GM19043 (cell line): ENCODE data around the gene SOWAHA.
"Not testable (repeated sequence)": the region's sequence is repeated elsewhere in the genome, so short reads cannot be mapped to it uniquely, and the experiment has no call there.

Experiments used
- ATAC-seq: cut with Tn5 transposase; IDR thresholded peaks from one replicate; pipeline ENCODE4 v1.9.1; 2021; ENCODE audit warnings: low read depth; ENCODE audit not compliant: unreplicated experiment

The SOWAHA gene

DNA sequence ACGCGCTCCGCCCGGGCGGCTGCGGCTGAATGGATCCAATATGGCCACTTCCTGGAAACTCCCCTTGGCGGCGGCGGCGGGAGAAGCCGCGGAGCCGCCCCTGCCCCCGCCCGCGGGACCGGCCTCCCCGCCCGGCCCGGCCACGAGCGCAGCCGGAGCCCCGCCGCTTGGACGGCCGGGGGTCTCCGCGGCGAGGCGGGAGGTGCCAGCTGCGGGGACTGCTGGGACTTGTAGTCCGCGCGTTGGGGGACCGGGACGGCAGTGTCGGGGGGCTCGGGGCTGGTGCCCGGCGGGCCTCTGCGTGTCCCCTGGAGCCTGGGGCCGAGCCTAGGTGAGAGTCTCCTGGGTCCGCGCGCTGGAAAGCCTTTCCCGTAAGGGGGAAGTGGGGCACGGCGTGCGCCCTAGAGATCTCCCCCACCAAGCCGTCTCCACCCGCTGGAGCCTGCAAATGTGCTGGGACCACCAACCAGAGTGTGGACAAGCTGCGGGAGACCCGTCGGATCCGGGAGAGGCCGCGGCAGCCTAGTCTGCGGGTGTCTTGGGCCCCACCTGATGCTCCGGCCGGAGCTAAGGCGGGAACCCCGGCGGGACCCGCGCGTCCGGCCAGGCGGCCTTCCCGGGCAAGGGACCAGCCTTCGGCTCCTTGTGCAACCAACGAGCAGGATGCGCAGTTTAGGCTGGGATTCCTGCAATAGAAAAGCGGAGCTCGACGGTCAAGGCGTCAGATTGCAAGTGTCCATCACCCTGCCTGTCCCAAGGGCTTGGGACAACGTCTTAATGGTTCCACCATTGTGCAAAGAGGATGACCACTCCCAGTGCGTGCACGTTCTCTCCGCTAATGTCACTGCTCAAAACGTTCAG is 35.7 kb upstream of the SOWAHA start, which contains the start of gene SEPTIN8:
TSS of gene SEPTIN8 (minus strand) at position 31 of the 861 bp plus-strand sequence. CDS start 102 bp downstream, outside the sequence.
- peak; percentile 45 for ATAC-seq

DNA sequence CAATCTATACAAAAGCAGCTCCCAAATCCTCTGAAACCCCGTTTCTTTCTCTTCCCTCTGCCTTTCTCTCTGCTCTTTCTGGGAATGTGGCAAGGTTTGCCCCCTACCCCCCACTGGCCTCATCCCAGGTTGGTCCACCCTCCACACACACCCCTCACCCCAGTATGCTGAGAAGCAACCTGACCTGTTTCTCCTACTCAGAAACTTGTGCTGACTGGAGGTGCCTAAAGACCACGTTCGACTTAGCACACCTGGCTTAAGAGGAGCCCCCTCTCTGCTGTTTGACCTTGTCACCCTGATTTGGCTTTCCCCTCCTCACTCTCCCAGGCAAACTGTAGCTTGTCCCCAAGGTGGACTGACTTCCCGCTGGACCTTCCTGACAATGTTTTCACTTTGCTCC is 35.0 kb upstream of the SOWAHA start:
- ATAC-seq = no peak

DNA sequence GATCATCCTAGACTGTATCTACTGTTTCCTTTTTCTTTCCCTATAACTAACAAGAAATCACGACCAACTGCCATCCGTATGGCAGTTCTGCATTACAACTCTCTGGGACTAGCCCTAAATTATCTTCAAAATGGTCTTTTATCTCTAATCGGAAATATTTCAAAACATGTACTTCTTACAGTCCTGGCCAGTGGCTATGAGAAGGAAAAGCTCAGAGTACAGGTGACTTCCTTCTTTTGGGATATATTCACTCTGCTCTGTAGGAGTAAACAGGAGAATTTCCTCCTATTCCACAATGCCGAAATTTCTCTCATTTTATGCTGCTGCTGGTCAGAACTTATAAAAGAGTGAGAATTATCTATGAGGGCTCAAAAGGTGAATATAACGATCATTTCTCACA is 34.2 kb upstream of the SOWAHA start:
- ATAC-seq = no peak

DNA sequence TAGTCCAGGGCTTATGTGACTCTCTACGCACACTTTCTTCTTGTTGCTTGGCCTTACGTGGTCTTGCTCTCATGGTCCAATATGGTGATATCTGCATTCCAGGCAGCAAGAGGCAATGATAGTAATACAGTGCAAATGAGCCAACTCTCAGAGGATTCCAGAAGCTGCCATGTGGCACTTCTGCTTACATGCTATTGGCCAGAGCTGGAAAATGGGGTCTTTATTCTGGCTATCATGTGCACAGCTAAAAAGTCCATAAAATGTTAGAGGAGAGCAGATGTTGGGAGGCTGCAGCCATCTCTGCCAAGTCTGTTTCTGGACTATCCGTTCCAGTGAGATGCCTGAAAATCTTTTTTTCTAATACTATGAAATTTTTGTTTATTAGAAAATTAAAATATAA is 33.1 kb upstream of the SOWAHA start:
- ATAC-seq = no peak

DNA sequence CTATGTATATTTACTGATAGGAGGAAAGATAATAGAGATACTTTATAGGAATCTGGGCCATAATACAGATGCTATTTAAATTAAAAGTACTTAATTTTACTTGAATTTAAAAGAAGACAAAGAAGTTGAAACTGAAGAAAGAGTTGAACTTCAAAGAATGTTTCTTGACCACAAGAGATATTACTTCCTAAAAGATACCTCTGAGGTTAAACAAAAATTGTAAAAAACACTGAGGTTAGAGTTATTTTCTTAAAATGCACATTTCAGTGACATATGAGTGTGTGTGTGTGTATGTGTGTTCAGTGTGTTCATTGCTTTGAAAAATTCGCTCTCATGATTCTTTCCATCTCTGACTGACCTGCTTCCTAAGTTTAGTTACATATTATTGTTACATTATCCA is 32.5 kb upstream of the SOWAHA start:
- ATAC-seq = no peak

DNA sequence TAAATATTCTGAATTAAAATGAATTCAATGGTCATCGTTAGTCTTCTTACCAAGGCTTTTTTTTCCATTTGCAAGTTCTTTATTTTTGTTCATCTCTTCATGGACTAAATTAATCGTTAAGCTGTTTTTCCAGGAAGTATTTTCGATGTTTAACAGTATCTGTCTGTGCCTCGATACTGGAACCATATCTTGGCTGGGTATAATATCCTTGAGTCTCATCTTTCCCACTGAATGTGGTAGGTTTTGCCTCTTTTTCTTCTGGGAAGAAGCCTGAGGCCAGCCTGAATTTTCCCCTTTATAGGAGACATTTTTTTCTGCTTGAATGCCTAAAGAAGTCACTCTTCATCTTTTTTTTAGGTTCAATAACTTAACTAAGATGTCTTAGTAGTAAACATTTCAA is 32.1 kb upstream of the SOWAHA start:
- no peak for ATAC-seq

DNA sequence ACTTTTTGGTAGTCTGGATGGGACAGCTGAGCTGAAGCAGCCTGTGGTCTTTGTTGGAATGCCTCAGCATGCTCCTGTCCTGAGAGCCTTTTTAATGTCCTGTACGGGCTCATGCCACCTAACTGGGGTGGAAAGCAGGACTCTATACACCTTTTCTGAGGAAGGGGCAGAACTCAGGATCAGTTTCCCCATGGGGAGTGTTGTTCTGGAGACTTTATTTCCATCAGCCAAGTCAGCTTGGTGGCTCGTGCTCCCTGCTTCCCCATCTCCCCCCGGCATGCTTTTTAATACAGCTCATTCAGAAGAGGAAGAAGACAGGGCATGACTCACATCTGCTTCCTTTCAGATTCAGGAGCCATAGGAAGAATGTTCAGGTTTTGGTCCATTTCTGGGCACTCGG is 31.0 kb upstream of the SOWAHA start:
- ATAC-seq = no peak

DNA sequence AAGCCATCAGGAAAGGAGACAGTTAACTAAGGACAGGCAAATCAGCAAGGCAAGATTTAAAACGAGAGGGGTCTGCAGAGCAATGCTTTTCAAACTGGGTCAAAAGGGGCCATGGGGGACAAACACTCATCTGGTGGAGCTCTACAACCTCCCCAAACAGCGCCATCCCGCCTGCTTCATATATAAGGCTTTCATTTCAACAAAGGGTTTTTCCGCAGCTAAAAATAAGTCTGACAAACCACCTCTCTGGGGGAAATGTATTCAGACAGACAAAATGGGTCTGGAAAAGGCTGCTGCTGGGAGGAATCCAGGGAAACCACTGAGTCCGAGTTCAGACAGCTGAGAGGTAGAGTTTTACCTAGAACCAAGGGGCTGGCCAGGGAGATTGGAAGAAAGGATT is 27.7 kb upstream of the SOWAHA start:
- no peak for ATAC-seq

DNA sequence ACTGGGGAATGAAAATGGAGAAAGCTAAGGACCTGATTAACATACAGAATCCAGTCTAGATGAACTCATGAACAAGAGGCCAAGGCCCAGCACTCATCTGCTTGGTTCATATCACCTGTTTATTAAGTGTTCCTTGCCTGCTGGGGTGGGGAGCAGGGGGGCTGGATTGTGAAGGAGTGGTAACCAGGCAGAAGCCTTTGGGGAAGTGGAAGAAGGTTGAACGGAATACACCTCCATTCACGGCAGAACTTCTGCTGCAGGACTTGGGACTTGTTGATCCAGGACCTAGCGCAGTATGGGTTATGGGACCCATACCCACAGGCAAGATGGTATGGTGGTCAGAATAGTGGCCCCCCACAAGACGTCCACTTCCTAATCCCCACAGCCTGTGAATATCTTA is 27.2 kb upstream of the SOWAHA start:
- no peak for ATAC-seq

DNA sequence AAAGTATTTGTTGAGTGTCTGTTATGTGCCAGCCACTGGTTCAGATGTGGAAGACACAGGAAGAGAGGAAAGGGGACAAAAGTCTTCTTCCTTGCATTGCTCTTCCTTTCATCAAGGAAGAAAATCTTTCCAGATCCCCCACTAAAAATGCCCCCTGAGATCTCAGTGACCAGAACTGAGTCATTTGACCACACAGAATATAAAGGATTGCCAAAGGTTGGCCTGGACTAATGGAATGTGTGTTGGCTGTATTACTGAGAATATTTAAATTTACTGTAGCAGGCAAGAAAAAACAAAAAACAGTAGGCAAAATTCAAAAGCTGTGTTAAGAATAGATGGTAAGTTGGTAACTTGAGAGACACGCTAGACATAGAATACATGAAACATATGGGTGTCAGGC is 26.0 kb upstream of the SOWAHA start:
- no peak for ATAC-seq

DNA sequence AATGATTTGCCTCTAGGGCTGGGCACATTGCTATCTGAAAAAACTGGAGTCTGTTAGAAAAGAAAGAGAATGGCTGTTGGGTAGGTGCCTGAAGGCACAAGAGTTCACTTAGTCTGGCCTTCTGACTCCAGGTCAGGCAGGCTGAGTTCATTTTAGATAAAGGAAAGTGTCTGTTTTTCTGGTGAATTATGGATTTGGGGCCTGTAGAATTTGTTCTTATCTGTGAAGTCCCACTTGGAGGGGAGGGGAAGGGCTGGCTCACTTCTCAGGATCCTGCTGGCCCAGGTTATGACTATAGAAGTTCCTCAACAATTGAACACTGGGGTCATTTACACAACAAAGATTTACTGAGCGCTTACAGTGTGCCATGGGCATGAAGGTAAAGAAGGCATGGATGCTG is 24.6 kb upstream of the SOWAHA start:
- ATAC-seq = no peak

DNA sequence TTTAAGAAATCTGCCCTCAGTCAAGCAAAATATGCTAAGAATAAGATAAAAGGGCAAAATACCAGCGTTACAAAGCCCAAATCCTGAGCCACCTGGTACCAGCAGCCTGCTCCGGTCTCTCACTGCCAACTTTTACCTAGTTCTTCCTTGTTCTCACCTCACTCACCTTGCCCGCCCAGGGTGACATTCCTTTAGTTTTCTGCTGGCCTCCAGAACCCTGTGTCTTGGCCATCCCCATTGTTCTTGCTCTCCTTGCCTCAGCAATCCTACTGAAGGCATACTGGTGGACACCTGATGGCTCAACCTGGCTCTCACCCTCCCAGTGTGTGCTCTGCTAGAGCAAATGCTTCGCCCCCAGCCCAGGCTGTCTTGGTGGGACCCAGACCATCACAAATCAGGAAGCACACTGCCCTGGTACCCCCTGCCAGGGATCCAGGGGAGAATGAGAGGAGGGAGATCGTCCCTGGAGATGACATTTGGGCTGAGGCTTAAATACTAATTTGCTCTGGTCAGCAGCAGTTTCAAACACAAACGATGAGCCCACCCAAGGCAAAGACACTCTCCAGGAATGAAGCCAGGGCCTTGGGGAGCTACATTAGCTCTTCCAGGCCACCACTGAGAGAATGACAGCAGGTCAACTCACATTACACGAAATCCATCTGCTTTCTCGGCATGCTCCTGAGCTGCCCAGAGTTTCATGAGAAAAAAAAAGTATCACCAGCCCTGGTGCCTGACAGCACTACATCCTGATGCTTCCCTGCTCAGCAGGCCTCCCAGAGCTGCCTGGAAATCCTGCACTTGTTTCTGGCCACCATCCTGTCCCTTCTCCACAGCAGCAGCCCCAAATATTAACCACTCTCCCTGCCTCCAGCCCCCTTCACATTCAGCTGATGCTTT is 23.9 kb upstream of the SOWAHA start:
- no peak for ATAC-seq

DNA sequence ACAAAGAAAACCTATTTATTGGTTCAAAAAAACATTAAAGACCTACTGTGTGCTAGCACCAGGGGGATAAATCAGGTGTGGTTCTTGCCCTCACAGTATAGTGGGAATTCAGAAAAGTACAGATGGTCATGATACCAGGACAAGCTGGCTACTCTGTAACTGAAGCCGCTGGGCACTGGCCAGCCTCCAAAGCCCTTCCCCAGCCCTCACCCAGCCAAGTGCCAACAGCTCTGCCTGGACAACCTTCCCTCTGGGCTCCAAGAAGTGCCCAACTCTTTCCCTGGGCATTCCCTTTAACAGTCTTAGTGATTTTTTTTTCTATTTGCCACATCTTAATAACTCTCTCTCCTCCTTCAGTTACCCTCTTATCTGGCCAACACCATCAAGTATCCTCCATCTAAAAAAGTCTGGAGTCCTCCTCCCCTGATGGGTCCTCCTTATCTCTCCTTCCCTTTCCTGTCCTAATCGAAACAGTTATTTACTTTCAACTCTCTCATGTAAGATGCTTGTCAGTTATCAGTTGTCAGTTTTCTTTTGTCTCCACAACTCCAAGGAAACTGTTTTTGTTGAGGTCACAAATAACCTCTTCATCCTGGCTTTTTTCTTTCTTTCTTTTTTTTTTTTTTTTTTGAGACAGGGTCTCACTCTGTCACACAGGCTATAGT is 22.8 kb upstream of the SOWAHA start:
- ATAC-seq = no peak

DNA sequence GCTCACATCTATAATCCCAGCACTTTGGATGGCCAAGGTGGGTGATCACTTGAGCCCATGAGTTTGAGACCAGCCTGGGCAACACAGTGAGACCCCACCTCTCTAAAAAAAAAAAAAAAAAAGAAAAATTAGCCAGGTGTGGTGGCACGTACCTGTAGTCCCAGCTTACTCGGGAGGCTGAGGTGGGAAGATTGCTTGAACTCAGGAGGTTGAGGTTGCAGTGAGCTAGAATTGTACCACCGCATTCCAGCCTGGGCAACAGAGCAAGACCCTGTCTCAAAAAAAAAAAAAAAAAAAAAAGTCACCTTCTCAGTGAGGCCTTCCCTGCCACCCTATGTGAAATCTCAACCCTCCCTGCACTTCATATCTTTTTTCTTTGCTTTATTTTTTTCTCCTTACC is 22.1 kb upstream of the SOWAHA start:
- no peak for ATAC-seq

DNA sequence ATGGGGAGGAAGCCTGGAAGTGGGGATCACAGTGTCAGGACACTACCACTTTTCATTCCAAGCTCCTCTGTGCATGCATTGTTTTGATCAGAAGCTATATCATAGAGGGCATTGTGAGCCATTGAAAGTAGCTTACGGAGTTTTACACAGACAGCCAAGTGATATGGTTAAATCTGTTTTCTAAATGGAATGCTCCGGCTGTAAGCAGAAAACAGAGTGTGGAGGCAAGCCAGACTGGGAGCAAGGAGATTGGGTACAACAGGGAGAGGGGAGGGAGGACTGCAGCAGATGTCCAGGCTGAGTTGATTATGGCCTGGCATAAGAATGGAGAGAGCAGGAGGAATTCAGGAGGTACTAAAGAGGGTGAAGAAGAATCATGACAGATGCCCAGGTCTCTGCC is 15.5 kb upstream of the SOWAHA start:
- ATAC-seq = no peak

DNA sequence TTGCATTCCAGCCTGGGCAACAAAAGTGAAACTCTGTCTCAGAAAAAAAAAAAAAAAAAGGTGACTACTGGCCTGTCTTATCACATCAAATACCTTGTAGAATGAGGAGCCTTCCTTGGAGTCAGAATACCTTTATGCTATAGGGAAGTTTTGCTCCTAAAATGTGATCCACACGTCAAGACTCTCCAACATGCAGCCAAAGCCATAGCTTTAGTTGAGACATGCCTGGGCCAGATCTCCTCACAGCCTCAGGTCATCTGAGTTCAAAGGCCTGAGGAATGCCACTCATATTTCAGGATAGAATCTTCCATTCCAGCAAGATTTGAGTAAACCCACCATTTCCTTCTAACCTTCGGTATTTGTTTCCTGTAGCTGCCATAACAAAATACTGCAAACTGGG is 13.7 kb upstream of the SOWAHA start:
- ATAC-seq = no peak

DNA sequence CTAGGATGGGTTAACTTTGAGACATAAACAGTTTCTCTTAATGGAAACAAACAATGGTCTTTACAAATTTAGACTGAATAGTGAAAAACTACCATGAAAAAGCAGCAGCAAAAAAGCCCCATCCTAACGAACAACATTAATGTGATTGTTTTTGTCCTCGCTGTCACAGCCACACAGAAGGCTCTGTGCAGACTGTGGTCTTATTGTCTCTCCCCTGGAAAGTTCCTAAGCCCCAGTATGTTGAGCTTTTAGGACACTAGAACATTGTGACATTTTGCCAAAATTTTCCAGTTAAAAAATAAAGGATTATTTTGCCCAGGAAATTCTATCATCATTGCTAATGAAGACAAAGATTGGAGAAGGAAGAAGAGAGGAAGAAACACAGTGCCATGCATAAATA is 12.6 kb upstream of the SOWAHA start:
- ATAC-seq = no peak

DNA sequence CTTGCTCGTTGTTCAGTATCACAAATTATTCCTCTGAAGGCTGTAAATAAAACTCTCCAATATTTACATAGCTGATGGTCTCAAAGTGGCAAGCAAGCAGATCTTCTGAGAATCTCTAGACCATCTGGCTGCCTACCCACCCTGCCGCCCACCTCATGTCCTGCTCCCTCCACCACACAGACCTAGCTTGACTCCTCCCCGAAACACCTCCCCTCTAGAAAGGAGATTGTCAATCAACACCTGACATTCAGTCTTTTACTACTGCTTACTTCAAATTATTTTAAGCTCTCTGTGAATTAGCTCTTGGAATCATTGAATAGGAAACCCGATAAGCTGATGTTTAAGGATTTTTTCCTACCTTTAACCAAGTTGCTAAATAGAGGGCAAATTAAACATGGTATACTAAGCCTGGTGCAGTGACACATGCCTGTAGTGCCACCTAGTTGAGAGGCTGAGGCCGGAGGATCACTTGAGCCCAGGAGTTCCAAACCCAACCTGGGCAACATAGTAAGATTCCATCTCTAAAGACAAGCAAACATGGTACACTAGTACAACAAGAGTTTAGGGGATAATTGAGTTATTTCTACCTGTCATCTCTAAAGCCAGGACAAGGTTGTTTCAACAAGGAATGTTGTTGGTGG is 10.9 kb upstream of the SOWAHA start:
- no peak for ATAC-seq

DNA sequence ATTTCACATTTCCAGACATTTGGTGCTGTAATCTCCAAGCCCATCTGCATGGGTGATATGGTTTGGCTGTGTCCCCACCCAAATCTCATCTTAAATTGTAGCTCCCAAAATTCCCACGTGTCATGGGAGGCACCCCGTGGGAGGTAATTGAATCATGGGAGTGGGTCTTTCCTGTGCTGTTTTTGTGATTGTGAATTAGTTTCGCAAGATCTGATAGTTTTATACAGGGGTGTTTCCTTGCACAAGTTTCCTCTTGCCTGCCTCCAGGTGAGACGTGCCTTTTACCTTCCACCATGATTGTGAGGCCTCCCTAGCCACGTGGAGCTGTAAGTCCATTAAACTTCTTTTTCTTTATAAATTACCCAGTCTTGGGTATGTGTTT is 10.4 kb upstream of the SOWAHA start:
- not testable (repeated sequence) for ATAC-seq

DNA sequence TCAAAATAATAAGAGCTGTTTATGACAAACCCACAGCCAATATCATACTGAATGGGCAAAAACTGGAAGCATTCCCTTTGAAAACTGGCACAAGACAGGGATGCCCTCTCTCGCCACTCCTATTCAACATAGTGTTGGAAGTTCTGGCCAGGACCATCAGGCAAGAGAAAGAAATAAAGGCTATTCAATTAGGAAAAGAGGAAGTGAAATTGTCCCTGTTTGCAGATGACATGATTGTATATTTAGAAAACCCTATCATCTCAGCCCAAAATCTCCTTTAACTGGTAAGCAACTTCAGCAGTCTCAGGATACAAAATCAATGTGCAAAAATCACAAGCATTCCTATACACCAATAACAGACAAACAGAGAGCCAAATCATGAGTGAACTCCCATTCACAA is 8.9 kb upstream of the SOWAHA start:
- ATAC-seq = not testable (repeated sequence)

DNA sequence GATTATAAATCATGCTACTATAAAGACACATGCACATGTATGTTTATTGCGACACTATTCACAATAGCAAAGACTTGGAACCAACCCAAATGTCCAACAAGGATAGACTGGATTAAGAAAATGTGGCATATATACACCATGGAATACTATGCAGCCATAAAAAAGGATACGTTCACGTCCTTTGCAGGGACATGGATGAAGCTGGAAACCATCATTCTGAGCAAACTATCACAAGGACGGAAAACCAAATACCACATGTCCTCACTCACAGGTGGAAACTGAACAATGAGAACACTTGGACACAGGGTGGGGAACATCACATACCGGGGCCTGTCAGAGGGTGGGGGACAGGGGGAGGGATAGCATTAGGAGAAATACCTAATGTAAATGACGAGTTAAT is 7.2 kb upstream of the SOWAHA start:
- ATAC-seq = not testable (repeated sequence)
